Measurements from ENCODE around the gene CCL27. TPM values are rescaled to one million over a fixed set of nuclear protein-coding genes. Genes with fewer than 3 reads are reported as not detected.

The CCL27 gene
- total and polyA plus RNA-seq, 2 of the 8 experiments (the other 6 are each of a cell fraction or from before 2014, with no cell fraction given), result 0.42 TPM; not detected in 1

DNA sequence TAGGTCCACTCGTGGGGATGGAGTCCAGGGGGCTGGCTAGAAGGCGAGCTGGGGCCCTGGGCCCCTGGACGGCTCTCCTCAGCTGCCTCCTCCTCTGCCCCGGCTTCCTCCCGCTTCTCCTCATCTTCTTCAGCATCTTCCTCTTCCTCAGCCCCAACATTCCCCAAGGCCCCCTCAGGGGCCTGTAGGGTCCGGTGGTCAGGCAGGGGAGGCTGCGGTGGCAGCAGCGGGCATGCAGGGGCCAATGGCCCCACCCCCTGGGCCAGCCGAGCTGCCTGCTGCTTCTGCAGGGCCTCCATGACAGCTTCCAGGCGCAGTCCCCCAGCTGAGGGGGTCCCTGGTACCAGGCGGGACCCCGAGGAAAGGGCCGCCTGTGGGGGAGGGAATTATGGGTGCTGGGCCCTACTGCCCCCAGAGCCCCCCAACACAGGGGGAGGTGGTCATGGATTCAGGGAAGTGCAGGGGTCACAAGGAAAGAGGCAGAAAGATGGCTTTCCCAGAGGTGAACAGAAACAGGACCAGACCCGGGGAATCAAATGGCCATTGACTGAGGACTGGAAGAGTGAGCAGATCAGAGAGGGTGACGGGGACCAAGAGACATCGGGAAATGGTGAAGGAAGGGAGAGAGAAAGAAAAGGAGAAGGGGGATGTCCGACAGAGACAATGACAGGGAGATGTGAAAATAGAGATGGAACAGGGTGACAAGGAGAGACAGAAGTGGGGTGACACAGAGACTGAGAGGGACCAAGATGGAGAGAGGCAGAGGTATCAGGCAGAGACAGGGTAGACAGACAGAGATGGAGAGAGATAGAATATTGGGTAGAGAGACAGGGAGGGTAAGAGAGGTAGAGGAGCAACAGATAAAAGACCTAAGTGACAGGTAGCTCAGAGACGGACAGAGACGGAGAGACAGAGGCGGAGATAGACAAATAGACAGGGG is 34.5 kb downstream of the CCL27 start (continued):
- no peak for TF ChIP-seq BACH1 (IDR thresholded peaks at IDR 0.05; ENCODE audit: low read length)
- TF ChIP-seq, protein P1, sequence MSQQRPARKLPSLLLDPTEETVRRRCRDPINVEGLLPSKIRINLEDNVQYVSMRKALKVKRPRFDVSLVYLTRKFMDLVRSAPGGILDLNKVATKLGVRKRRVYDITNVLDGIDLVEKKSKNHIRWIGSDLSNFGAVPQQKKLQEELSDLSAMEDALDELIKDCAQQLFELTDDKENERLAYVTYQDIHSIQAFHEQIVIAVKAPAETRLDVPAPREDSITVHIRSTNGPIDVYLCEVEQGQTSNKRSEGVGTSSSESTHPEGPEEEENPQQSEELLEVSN (IDR thresholded peaks at IDR 0.05), result no peak
- no peak for TF ChIP-seq JUND (IDR thresholded peaks at IDR 0.05; ENCODE audit: low read length)
- no peak for TF ChIP-seq SAP30 (IDR thresholded peaks at IDR 0.05; ENCODE audit: insufficient read depth, insufficient replicate concordance, low read length)
- TF ChIP-seq KDM1A (IDR thresholded peaks at IDR 0.05; ENCODE audit: borderline replicate concordance, low read length), result no peak
- TF ChIP-seq EGR1 (IDR thresholded peaks at IDR 0.05; ENCODE audit: borderline replicate concordance, low read depth, low read length), result no peak
- TF ChIP-seq ZNF274 (IDR thresholded peaks at IDR 0.05; ENCODE audit: borderline replicate concordance, extremely low read depth, low read length), result no peak

All from H1 (cell line).